SJSA1 (cell line): ENCODE results near the gene SPOCK1. TPM values are rescaled to one million over a fixed set of nuclear protein-coding genes. Genes with fewer than 3 reads are reported as not detected.
"Not testable (repeated sequence)": the region's sequence is repeated elsewhere in the genome, so short reads cannot be mapped to it uniquely, and the experiment has no call there.

Experiments used
- DNase-seq, 2 experiments: peaks; one replicate each; pipeline ENCODE4 v3.0.0-alpha.2; 2015 to 2020; ENCODE audit warnings: low spot score in 2 of 2, low read depth in 1 of 2
- H3K27ac ChIP-seq: fragments of 250-450 bp; sonication (Bioruptor Pico); 2 replicates; pipeline ENCODE4 v1.5.1; 2020; ENCODE audit warnings: mild to moderate bottlenecking, moderate library complexity
- H3K27me3 ChIP-seq: fragments of 250-450 bp; sonication (Bioruptor Pico); replicated peaks from 2 replicates; pipeline ENCODE4 v1.5.1; 2020; ENCODE audit warnings: mild to moderate bottlenecking, moderate library complexity
- H3K36me3 ChIP-seq: fragments of 250-450 bp; sonication (Bioruptor Pico); 2 replicates; pipeline ENCODE4 v1.5.1; 2020; ENCODE audit warnings: mild to moderate bottlenecking
- H3K4me1 ChIP-seq: fragments of 250-450 bp; sonication (Bioruptor Pico); replicated peaks from 2 replicates; pipeline ENCODE4 v1.6.1; 2021; ENCODE audit warnings: mild to moderate bottlenecking
- H3K4me3 ChIP-seq: fragments of 250-450 bp; sonication (Bioruptor Pico); 2 replicates; pipeline ENCODE4 v1.5.1; 2020; ENCODE audit warnings: mild to moderate bottlenecking
- H3K9me3 ChIP-seq: fragments of 250-450 bp; sonication (Bioruptor Pico); replicated peaks from 2 replicates; pipeline ENCODE4 v1.5.1; 2020; ENCODE audit warnings: mild to moderate bottlenecking
- total RNA-seq: library from RNA; depleted of rRNA; stranded (reverse); fragments of >200 nt; shearing (Covaris generic); gene quantifications from 2 replicates; pipeline ENCODE4 v1.2.3, GENCODE V29; 2014

SPOCK1 gene
- total RNA-seq, 1 experiment from 2014 or later = 0.95 TPM

DNA sequence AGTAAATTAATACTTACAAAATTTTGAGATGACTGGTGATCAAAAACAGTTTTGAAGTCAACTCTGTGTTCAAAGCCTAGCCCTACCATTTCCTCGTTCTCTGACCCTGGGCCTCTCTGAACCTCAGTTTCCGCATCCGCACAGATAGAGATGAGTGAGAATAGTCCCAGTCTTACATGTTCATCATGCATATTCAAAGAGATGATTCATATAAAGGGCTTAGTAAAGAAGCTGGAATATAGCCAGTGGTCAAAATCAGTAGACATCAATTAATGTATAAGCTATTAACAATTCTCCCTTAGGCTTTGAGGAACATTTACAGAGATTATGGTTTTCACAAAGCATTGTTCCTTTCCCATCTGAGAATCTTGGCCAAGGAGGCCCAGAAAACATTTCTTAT is 250.6 kb downstream of the SPOCK1 start:
- H3K36me3 ChIP-seq = no peaks in the 10 kb centered on the region
- H3K9me3 ChIP-seq = no peaks in the 10 kb centered on the region
- 0 out of 2 replicates have a peak, but pooled peaks cover 5% of the 10 kb centered on the region for H3K4me1 ChIP-seq
- H3K27ac ChIP-seq = no peak overlapping the region
- H3K27me3 ChIP-seq = no peaks in the 10 kb centered on the region
- no peak overlapping the region for H3K4me3 ChIP-seq
- no peak for DNase-seq

DNA sequence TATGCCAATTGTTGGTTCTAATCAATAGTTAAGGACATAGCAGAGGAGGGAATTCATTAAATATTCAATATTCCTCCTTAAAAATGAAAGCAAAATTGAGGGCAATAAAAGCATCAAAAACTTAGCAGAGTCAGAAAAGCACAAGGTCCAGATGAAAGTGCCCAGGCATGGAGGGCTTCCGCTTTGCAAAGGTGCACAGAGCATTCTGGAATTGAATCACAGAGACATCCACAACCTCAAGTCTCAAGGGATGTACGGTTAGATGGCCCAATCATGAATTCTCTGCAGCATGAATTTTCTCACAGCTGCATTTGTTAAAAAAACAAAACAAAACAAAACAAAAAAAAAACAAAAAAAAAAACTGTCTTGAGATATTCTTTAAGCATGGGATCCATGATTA is 253.7 kb downstream of the SPOCK1 start:
- Histone ChIP-seq H3K27ac (no peak overlapping the region), H3K4me3 (no peak overlapping the region), H3K4me1 (no peaks in the 10 kb centered on the region), H3K36me3 (no peaks in the 10 kb centered on the region), H3K9me3 (no peaks in the 10 kb centered on the region), H3K27me3 (no peaks in the 10 kb centered on the region)
- DNase-seq = no peak

DNA sequence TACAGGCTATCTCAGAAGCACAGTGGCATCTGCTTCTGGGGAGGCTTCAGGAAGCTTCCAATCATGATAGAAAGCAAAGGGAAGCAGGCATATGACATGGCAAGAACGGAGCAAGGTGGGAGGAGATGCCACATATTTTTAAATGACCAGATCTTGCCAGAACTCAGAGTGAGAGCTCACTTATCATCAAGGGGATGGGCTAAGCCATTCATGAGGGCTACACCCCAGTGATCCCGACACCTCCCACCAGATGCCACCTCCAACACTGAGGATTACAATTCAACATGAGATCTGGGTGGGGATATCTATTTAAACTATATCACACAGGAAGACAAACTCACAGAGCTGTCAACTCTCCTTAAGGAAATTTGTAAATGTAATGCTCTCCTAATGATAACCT is 258.8 kb downstream of the SPOCK1 start:
- H3K9me3 ChIP-seq = no peaks in the 10 kb centered on the region
- no peak overlapping the region for H3K4me3 ChIP-seq
- H3K27ac ChIP-seq = no peak overlapping the region
- H3K36me3 ChIP-seq = no peaks in the 10 kb centered on the region
- peaks cover 2% of the 10 kb centered on the region for H3K4me1 ChIP-seq
- H3K27me3 ChIP-seq = no peaks in the 10 kb centered on the region
- DNase-seq = no peak

DNA sequence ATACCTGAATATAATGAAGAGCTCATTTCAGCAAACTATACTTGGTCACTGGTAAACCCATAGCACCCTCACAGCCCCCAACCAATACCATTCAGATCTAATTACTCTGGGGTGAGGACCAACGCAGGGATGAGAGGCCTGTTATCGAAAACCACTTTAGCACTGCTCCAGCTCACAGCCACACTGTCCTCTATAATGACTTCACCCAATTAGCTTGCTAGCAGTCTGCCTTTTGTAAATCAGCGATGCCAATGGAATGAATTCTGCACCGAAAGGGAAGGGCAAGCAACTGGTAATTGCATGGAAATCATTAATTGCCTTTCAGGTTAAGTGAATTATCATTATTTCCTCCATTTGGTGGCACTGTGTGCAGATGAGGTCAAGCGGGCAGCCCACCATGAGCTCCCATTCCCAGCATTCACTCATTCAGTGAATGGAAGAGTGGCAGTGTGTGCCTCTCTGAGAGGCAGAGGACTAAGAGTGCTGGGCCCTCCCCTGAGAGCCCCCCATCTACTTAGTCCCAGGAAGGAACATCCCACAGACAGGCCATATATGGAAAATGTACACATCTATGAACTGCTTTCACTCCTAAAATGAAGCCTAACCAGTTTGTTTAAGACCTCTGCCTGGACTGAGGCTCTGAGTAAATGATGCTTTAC is 262.1 kb downstream of the SPOCK1 start:
- Histone ChIP-seq H3K27me3 (no peaks in the 10 kb centered on the region), H3K9me3 (no peaks in the 10 kb centered on the region), H3K36me3 (no peaks in the 10 kb centered on the region), H3K27ac (no peak overlapping the region), H3K4me1 (peaks cover 4% of the 10 kb centered on the region), H3K4me3 (no peak overlapping the region)
- no peak for DNase-seq

DNA sequence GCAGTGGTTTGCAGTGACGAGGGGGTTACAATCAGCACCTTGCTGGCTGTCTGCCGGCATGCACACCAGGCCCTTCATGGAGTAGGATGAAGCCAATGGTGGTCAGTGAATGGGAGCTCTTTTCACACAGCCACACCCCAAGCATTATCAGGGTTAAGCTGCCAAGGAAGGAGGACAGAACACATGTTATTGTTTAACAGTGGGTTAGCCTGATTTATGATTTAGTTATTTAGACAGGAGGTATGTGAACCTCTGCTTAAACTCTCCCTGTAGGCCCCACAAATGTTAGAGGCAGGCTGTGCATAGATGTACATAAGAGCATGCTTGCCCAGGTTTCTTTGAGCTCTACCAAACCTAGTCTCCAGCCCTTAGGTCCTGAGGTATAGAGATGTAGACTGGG is 262.9 kb downstream of the SPOCK1 start:
- H3K4me3 ChIP-seq = no peak overlapping the region
- peaks cover 4% of the 10 kb centered on the region for H3K4me1 ChIP-seq
- no peak for DNase-seq
- no peak overlapping the region for H3K27ac ChIP-seq
- no peaks in the 10 kb centered on the region for H3K9me3 ChIP-seq
- H3K27me3 ChIP-seq = no peaks in the 10 kb centered on the region
- no peaks in the 10 kb centered on the region for H3K36me3 ChIP-seq

DNA sequence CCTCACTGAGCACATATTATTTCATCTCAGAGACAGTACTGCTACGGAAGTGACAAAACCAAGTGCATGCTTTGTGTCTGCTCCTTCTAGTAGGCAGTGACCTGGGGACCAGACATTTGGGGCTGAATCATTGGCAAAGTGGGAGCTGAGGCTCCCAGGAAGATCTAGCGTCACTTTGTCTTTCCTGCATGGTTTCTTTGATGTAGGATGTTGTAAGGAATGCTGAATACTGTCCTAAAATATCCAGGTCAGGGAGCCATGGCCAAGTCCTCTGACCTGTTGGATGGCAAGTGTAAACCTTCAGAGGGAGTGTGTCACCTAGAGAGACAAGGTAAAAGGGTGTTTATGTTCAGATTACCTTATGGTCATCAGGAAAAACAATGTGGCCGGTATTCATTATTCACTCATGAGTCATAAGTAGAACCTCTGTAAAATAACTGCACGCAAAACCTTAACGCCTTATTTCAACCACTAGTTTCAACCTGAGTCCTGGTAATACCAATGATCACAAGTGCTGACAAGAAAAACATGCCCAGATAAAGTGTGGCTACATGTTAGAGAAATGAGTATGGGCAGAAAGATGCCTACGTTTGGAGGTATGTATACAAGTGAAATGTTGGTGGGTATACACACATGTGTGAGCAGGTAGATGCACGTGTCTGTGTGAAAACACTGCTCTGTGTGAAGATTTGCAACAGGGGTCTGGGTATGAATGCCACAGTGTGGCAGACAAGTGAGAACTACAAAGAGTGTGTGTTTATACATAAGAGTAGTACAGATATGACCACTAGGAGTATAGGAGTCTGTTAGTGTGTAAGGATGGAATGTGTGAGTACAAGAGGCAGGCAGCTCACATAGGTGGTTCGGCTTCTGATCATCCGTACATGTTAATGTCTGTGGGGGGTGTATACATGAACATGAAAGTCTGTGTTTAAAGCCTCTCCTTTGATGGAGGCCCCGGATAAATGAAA is 263.9 kb downstream of the SPOCK1 start:
- H3K36me3 ChIP-seq = no peaks in the 10 kb centered on the region
- no peak overlapping the region for H3K4me3 ChIP-seq
- peaks cover 4% of the 10 kb centered on the region for H3K4me1 ChIP-seq
- DNase-seq = no peak
- H3K9me3 ChIP-seq = no peaks in the 10 kb centered on the region
- H3K27me3 ChIP-seq = no peaks in the 10 kb centered on the region
- H3K27ac ChIP-seq = no peak overlapping the region

DNA sequence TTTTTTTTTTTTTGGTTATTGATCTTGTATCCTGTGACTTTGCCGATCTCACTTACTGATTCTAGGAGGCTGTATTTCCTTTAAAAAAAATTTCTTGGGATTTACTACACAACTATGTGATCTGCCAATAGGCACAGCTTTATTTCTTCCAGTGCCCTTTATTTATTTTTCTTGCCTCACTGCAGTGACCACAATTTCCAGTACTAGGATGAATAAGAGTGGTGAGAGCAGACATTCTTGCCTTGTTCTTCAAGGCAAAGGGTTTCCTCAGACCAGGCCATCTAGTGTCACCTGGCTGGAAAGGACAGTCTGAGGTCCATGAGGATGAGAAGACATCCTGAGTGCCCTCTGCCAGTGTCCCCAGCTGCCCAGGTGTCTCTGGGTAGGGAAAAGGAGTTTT is 265.4 kb downstream of the SPOCK1 start:
- no peaks in the 10 kb centered on the region for H3K36me3 ChIP-seq
- no peak for DNase-seq
- no peaks in the 10 kb centered on the region for H3K27me3 ChIP-seq
- no peaks in the 10 kb centered on the region for H3K9me3 ChIP-seq
- peaks cover 4% of the 10 kb centered on the region for H3K4me1 ChIP-seq
- H3K4me3 ChIP-seq = no peak overlapping the region
- H3K27ac ChIP-seq = no peak overlapping the region

DNA sequence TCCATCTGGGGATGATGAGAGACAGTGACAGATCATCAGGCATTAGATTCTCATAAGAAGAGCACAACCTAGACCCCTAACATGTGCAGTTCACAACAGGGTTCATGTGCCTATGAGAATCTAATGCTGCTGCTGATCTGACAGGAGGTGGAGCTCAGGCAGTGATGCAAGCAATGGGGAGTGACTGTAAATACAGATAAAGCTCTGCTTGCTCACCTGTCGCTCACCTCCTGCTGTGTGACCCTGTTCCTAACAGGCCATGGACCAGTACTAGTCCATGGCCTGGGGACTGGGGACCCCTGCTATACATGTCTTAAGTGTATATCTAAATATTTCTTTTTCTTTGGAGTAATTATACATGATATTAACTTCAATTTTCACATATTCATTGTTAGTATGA is 265.8 kb downstream of the SPOCK1 start:
- not testable (repeated sequence) for DNase-seq, H3K4me3 ChIP-seq, H3K27ac ChIP-seq, H3K9me3 ChIP-seq, H3K36me3 ChIP-seq, H3K4me1 ChIP-seq, H3K27me3 ChIP-seq

DNA sequence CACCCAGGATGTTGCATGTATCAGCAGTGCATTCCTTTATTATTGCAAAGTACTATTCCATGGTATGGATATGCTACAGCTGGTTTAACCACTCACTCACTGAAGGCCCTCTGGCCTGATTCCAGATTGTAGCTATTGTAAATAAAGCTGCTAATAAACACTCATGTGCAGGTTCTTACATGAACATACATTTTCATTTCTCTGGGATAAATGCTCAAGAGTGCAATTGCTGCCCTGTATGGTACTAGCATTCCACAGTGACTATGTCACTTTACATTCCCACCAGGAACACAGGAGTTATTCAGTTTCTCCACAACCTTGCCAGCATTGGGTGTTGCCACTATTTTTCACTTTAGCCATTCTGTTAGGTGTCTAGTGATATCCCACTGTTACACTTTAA is 267.6 kb downstream of the SPOCK1 start:
- Histone ChIP-seq H3K4me1 (peaks cover 4% of the 10 kb centered on the region), H3K27ac (no peak overlapping the region), H3K36me3 (no peaks in the 10 kb centered on the region), H3K9me3 (no peaks in the 10 kb centered on the region), H3K4me3 (no peak overlapping the region), H3K27me3 (no peaks in the 10 kb centered on the region)
- DNase-seq = no peak

DNA sequence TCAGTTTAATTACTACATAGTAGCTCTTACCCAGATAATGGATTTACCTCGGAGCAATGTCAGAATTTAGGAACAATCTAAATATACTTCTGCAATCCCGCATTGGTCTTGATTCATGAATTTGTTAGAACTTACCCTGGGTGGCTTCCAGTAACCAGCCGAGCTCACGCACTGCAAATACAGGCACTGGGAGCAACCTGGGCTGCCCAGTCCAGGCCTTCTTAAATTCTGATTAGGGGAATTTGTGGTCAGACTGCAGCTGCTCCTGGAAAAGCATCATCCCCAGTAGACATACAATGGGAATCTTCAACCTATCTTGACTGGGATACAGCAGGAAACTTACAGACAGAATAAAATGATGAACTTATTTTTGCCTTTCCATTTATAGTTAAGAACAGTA is 270.3 kb downstream of the SPOCK1 start:
- Histone ChIP-seq H3K27me3 (no peaks in the 10 kb centered on the region), H3K9me3 (no peaks in the 10 kb centered on the region), H3K4me1 (no peaks in the 10 kb centered on the region), H3K4me3 (no peak overlapping the region), H3K27ac (no peak overlapping the region), H3K36me3 (no peaks in the 10 kb centered on the region)
- no peak for DNase-seq

DNA sequence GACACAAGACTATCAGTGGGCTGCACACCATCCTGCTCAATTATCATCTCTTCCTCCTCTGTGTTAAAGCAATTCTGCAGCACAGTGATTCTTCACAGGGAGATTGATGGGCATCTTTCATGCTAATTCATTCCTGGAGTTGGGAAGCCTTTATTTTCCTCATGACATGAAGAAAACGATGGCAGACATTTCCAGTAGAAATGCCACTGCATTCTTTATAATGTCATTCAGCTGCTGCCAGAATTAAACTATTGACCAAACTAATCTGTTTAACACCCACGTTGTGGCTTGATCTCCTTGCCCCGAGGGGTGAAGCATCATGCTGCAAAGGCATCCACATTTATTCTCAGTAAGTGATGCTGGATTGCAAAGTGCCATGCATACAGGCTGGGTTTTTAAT is 273.0 kb downstream of the SPOCK1 start:
- Histone ChIP-seq H3K27me3 (no peaks in the 10 kb centered on the region), H3K9me3 (no peaks in the 10 kb centered on the region), H3K36me3 (no peaks in the 10 kb centered on the region), H3K27ac (no peak overlapping the region), H3K4me1 (no peaks in the 10 kb centered on the region), H3K4me3 (no peak overlapping the region)
- no peak for DNase-seq

DNA sequence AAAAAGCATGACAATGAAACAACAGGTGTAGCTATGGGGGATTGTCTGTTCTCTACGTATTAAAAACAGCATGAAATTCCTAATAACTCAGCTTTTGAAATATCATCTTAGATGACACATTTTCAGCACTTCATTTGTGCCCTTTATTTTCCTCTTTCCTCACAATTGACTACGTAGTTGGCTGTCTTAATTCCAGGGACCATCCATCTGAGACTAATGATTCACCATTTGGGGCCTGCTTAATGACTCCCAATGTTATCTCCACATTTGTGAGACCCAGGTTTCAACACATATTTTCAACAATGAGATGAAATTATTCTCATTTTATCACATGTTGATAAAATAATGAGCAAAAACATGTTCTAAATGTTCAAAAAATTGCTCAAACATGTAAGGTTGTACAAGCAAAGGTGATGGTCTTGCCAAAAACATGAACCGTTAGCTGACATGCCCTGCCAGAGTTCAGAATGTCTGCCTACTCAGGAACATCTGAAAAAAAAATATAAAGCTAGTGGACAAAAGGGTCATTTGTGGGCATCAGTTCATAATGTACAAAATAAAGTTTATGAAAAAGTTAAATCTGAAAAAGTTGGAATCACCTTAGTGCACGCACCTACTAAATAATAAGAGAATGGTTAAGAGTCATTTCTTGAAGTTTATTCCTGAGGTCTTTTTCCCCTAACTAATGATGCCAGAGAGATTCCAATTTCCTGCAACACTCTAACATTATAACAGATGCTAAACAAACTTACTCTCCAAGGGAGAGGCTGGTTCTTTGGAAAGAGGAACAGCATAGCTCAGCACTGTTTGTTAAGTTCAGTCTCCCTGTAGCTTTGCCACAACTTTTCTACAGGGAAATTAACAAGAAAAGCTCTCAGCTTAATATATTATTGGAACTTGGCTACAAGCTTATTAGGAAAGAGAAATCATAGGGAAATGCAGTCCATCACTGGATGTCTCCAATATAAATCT is 275.5 kb downstream of the SPOCK1 start:
- DNase-seq = no peak

DNA sequence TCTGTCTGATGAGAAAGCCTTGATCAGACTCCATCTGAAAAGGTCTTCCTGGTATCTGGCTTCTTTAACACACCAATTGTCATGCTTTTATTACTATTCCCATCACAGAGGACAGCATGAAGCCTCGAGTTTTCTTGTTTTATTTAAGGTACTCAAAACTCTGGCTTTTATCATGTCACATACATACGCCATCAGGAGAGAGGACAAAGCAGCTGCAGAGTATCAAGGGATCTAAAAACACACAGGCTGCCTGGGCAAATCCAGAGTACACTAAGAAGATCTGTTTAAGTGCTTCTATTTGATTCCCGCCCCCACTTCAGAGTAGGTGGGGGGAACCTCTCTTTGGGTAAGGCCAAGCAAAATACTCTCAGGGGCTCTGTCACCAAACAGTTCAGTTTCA is 277.2 kb downstream of the SPOCK1 start:
- Histone ChIP-seq H3K9me3 (no peaks in the 10 kb centered on the region), H3K4me1 (peaks cover 25% of the 10 kb centered on the region), H3K27me3 (no peaks in the 10 kb centered on the region), H3K27ac (no peak overlapping the region), H3K36me3 (no peaks in the 10 kb centered on the region), H3K4me3 (no peak overlapping the region)
- DNase-seq = no peak

More for the DNA sequence above, 275.5 kb downstream of the SPOCK1 start:
- Histone ChIP-seq H3K27ac (no peak overlapping the region), H3K9me3 (no peaks in the 10 kb centered on the region), H3K36me3 (no peaks in the 10 kb centered on the region), H3K4me3 (no peak overlapping the region), H3K4me1 (peaks cover 9% of the 10 kb centered on the region), H3K27me3 (no peaks in the 10 kb centered on the region)
